Calu3 (cell line): ENCODE measurements around the gene KIF25. TPM values are rescaled to one million over a fixed set of nuclear protein-coding genes. Genes with fewer than 3 reads are reported as not detected.

Experiments
- BruUV-seq: library from RNA; stranded (reverse); fragments of 400-500 nt; replicated peaks from 2 replicates; lab custom pipeline; 2021; lab: Mats Ljungman, UMichigan
- CTCF ChIA-PET: fragments of 300-600 bp; sonication (Branson Sonifier 250); formaldehyde crosslinking; loops from one replicate; lab custom pipeline; 2022; ENCODE audit warnings: antibody characterized with exemption; lab: Charles Lee
- DNase-seq: peaks from one replicate; pipeline ENCODE4 v3.0.0; 2022
- H3K27ac Mint-ChIP-seq: one replicate; pipeline ENCODE4 v1.8.0; 2022; ENCODE audit warnings: mixed read lengths; ENCODE audit not compliant: unreplicated experiment
- H3K27me3 Mint-ChIP-seq: one replicate; pipeline ENCODE4 v1.8.0; 2022; ENCODE audit warnings: mixed read lengths; ENCODE audit not compliant: unreplicated experiment
- H3K36me3 Mint-ChIP-seq: one replicate; pipeline ENCODE4 v1.8.0; 2022; ENCODE audit warnings: mild to moderate bottlenecking, moderate library complexity, mixed read lengths; ENCODE audit not compliant: insufficient read depth, unreplicated experiment
- H3K4me1 Mint-ChIP-seq: one replicate; pipeline ENCODE4 v1.8.0; 2022; ENCODE audit warnings: mild to moderate bottlenecking, low read depth, mixed read lengths; ENCODE audit not compliant: unreplicated experiment
- H3K4me3 Mint-ChIP-seq: one replicate; pipeline ENCODE4 v1.8.0; 2022; ENCODE audit warnings: mild to moderate bottlenecking, low read depth, moderate library complexity, mixed read lengths; ENCODE audit not compliant: unreplicated experiment
- H3K9me3 Mint-ChIP-seq: one replicate; pipeline ENCODE4 v1.8.0; 2022; ENCODE audit warnings: low read depth, mixed read lengths; ENCODE audit not compliant: unreplicated experiment
- CTCF ChIP-seq: fragments of 200-600 bp; IDR thresholded peaks from one replicate; pipeline ENCODE4 v1.8.0; 2022; ENCODE audit warnings: antibody characterized with exemption; ENCODE audit not compliant: unreplicated experiment
- intact Hi-C: fragments of 100-400 bp; cut with micrococcal nuclease; formaldehyde crosslinking; loops from one replicate; pipeline ENCODE4 v1.10.0; 2022; ENCODE audit not compliant: unreplicated experiment
- total RNA-seq: library from RNA; stranded (reverse); gene quantifications from 2 replicates; pipeline ENCODE4 v1.2.3, GENCODE V29; 2022

Gene KIF25
- total RNA-seq, 1 experiment from 2014 or later: not detected

- Mint-ChIP-seq H3K4me3 (no peak overlapping the region), H3K9me3 (no peaks in the 10 kb centered on the region), H3K36me3 (no peaks in the 10 kb centered on the region), H3K27me3 (peaks cover 44% of the 10 kb centered on the region), H3K27ac (no peak overlapping the region), H3K4me1 (no peaks in the 10 kb centered on the region)
- TF ChIP-seq CTCF: no peak
- no TSS peak for BruUV-seq
- no peak for DNase-seq
- CTCF ChIA-PET: no interaction called here
- intact Hi-C loops: no loop called here
Measured at GRCh38 chr6:167993169-167993568, 4.3 kb upstream of the KIF25 start.

- DNase-seq: no peak
- no peak overlapping the region for H3K27ac Mint-ChIP-seq
- H3K36me3 Mint-ChIP-seq: no peaks in the 10 kb centered on the region
- CTCF ChIA-PET: no interaction called here
- intact Hi-C loops: no loop called here
- no peak for TF ChIP-seq CTCF
- H3K4me1 Mint-ChIP-seq: no peaks in the 10 kb centered on the region
- no peak overlapping the region for H3K4me3 Mint-ChIP-seq
- H3K9me3 Mint-ChIP-seq: no peaks in the 10 kb centered on the region
- BruUV-seq: no TSS peak
- peaks cover 51% of the 10 kb centered on the region for H3K27me3 Mint-ChIP-seq
Measured at GRCh38 chr6:167993831-167994230, 3.6 kb upstream of the KIF25 start.

- CTCF ChIA-PET: no interaction called here
- H3K27ac Mint-ChIP-seq: no peak overlapping the region
Measured at GRCh38 chr6:167995302-167995701, 2.2 kb upstream of the KIF25 start.

GRCh38 chr6:167995731-167996151, 1.7 kb upstream of the KIF25 start:
- BruUV-seq: no TSS peak
- H3K27me3 Mint-ChIP-seq: peaks cover 62% of the 10 kb centered on the region
- intact Hi-C loops: no loop called here
- no peak for TF ChIP-seq CTCF
- CTCF ChIA-PET: no interaction called here
- no peaks in the 10 kb centered on the region for H3K4me1 Mint-ChIP-seq
- H3K4me3 Mint-ChIP-seq: no peak overlapping the region
- H3K36me3 Mint-ChIP-seq: no peaks in the 10 kb centered on the region
- no peaks in the 10 kb centered on the region for H3K9me3 Mint-ChIP-seq
- H3K27ac Mint-ChIP-seq: no peak overlapping the region
- DNase-seq: no peak

More at GRCh38 chr6:167995302-167995701, 2.2 kb upstream of the KIF25 start:
- no peak for TF ChIP-seq CTCF
- DNase-seq: no peak
- H3K9me3 Mint-ChIP-seq: no peaks in the 10 kb centered on the region
- intact Hi-C loops: no loop called here
- H3K27me3 Mint-ChIP-seq: peaks cover 60% of the 10 kb centered on the region
- H3K4me3 Mint-ChIP-seq: no peak overlapping the region
- no peaks in the 10 kb centered on the region for H3K36me3 Mint-ChIP-seq
- no peaks in the 10 kb centered on the region for H3K4me1 Mint-ChIP-seq
- no TSS peak for BruUV-seq
